Body of pancreas (tissue), 4 donors: Measurements from ENCODE around the gene SNAPC3. TPM values are rescaled to one million over a fixed set of nuclear protein-coding genes. Genes with fewer than 3 reads are reported as not detected.
A peak's percentile ranks its signal among the peaks of the same experiment; 100 is the strongest.

Experiments used
- ATAC-seq: fragments of 150-250 bp; one replicate; pipeline ENCODE4 v1.9.1; 2016
- DNase-seq, 4 donors: peaks; one replicate each; pipeline ENCODE4 v3.0.0-alpha.2; 2019
- H3K27ac ChIP-seq, 4 donors: fragments of 200-600 bp; sonication (generic); 1 replicate in 3 of 4; 2 replicates in 1 of 4; pipeline versions ENCODE4 v1.5.1 to v1.6.1; 2016 to 2019; ENCODE audit warnings: mild to moderate bottlenecking in 1 of 4, mixed read lengths in 1 of 4, moderate library complexity in 1 of 4
- H3K27me3 ChIP-seq, 2 donors: fragments of 200-600 bp; sonication (generic); one replicate each; pipeline ENCODE4 v1.6.0; 2016; ENCODE audit warnings: mild to moderate bottlenecking in 1 of 2
- H3K36me3 ChIP-seq, 2 donors: fragments of 200-600 bp; sonication (generic); replicated peaks in 1 of 2; 2 replicates each; pipeline ENCODE4 v1.5.1; 2016; ENCODE audit warnings: low read depth in 2 of 2; ENCODE audit not compliant: insufficient read depth in 1 of 2
- H3K4me1 ChIP-seq: fragments of 200-600 bp; sonication (generic); one replicate; pipeline ENCODE4 v1.6.0; 2016
- H3K4me3 ChIP-seq, 2 donors: fragments of 200-600 bp; sonication (generic); 1 replicate in 1 of 2; 2 replicates in 1 of 2; pipeline ENCODE4 v1.5.1; 2016 to 2019
- H3K9me3 ChIP-seq, 3 donors: fragments of 200-600 bp; sonication (generic); 1 replicate in 2 of 3; 2 replicates in 1 of 3; pipeline ENCODE4 v1.5.1; 2016
- CTCF ChIP-seq, 7 experiments: fragments of 450-650 bp in 4 of 7; fragments of 200-600 bp in 3 of 7; sonication (generic) in 3 of 7; IDR thresholded peaks; one replicate each; pipeline ENCODE4 v1.5.1; 2016 to 2019; ENCODE audit warnings: antibody characterized with exemption in 7 of 7
- POLR2A ChIP-seq, 3 donors: fragments of 450-650 bp; IDR thresholded peaks; one replicate each; pipeline ENCODE4 v1.6.1; 2016; ENCODE audit warnings: antibody characterized with exemption in 3 of 3, mild to moderate bottlenecking in 2 of 3
- WGBS, 2 donors: methylation state at CpG; one replicate each; pipeline ENCODE4 v1.1.5; 2017; 5-methylcytosine and 5-hydroxymethylcytosine counted together
- intact Hi-C: fragments of 100-400 bp; cut with DNase I; formaldehyde crosslinking; loops from one replicate; pipeline ENCODE4 v1.15.1; 2023
- total RNA-seq, 2 donors: library from RNA; depleted of rRNA; stranded (reverse); fragments of >200 nt; gene quantifications; one replicate each; pipeline ENCODE4 v1.1.0, GENCODE V29; 2016

SNAPC3 gene
- total RNA-seq, 2 donors from 2014 or later = 21.8 to 31.6 TPM

DNA sequence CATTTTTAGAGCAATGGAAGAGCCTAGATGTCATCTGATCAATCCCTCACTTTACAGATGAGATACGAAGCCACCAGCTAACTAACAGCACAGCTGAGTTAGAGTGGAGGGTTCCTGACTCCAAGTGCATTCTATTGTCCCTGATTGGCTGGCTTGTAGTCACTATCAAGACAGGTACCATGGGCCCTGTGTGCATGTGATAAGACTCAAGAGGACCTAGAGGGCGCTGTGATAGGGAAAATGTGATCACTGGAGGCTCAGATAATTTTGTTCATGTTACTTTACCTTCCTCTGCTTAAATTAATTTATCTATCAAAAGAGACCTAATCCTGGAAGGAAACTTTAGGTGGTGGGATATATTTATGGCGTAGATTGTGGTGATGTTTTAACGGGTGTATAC, 19.5 kb upstream of the SNAPC3 start:
- TF ChIP-seq POLR2A (IDR thresholded peaks at IDR 0.05) (no peak), CTCF (IDR thresholded peaks at IDR 0.05) (peak in 1 of 7 experiments; percentile 20)
- ATAC-seq = no peak
- Histone ChIP-seq H3K36me3 (no peaks in the 10 kb centered on the region), H3K27me3 (no peaks in the 10 kb centered on the region), H3K4me1 (no peaks in the 10 kb centered on the region), H3K4me3 (no peak overlapping the region), H3K9me3 (no peaks in the 10 kb centered on the region), H3K27ac (no peak overlapping the region)
- intact Hi-C loops = no loop called here
- DNase-seq = peak in 2 of 4 donors; percentile 16 to 20
- 73 to 81% methylated on average over 4 of the region's 4 CpGs for WGBS, 2 donors

- Histone ChIP-seq H3K4me3 (no peak overlapping the region), H3K27me3 (no peaks in the 10 kb centered on the region), H3K27ac (no peak overlapping the region), H3K9me3 (no peaks in the 10 kb centered on the region), H3K4me1 (no peaks in the 10 kb centered on the region), H3K36me3 (no peaks in the 10 kb centered on the region)
- ATAC-seq (no peak), DNase-seq (no peak)
- TF ChIP-seq CTCF (IDR thresholded peaks at IDR 0.05) = no peak
- TF ChIP-seq POLR2A (IDR thresholded peaks at IDR 0.05) = no peak
- intact Hi-C loops = no loop called here
- WGBS, 2 donors = 74 to 89% methylated on average over 1 of the region's 1 CpG
Measured at GRCh38 chr9:15404171-15404570, 18.5 kb upstream of the SNAPC3 start.

DNA sequence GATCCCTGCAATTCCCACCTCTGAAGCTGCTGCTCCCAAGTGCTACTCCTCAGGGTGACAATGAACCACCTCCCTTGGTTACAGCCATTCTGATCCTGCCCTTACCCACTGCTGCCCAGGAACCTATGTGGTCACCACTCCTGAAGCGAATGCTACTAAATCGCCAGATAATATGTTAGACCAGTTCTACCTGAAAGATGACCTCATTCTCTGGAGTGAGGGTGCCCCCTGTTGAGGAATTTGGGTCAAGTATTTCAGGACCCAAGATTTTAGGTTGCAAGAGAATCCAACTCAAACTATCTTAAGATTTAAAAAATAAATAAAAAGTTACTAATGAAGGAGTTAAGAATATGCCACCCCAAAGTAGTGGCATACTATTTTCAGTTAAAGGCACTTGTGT, 5.8 kb upstream of the SNAPC3 start:
- WGBS, 2 donors = 13 to 27% methylated on average over 2 of the region's 2 CpGs
- TF ChIP-seq CTCF (IDR thresholded peaks at IDR 0.05) (peak; percentile 31 to 77 (median 52)), POLR2A (IDR thresholded peaks at IDR 0.05) (no peak)
- intact Hi-C loops = loop anchor here (10.0 kb wide), 2 partner anchors 142 to 202 kb away; no protein-coding TSS in a partner anchor
- ATAC-seq (peak; percentile 86), DNase-seq (peak; percentile 47 to 68 (median 66))
- H3K36me3 ChIP-seq = no peaks in the 10 kb centered on the region
- no peak overlapping the region for H3K4me3 ChIP-seq
- H3K27me3 ChIP-seq = no peaks in the 10 kb centered on the region
- H3K4me1 ChIP-seq = peaks cover 7% of the 10 kb centered on the region
- H3K9me3 ChIP-seq = no peaks in the 10 kb centered on the region
- H3K27ac ChIP-seq = no peak overlapping the region

- Histone ChIP-seq H3K27me3 (no peaks in the 10 kb centered on the region), H3K27ac (no peak overlapping the region), H3K36me3 (no peaks in the 10 kb centered on the region), H3K9me3 (no peaks in the 10 kb centered on the region), H3K4me3 (no peak overlapping the region), H3K4me1 (peaks cover 9% of the 10 kb centered on the region)
- DNase-seq = no peak
- no peak for ATAC-seq
- WGBS, 2 donors = 60 to 65% methylated on average over 2 to 6 of the region's 6 CpGs
- TF ChIP-seq POLR2A (IDR thresholded peaks at IDR 0.05) (no peak), CTCF (IDR thresholded peaks at IDR 0.05) (no peak)
- intact Hi-C loops = loop anchor here (10.0 kb wide), 2 partner anchors 143 to 203 kb away; no protein-coding TSS in a partner anchor
Measured at GRCh38 chr9:15417626-15418025, 5.0 kb upstream of the SNAPC3 start.

- no peak overlapping the region for H3K27ac ChIP-seq
- intact Hi-C loops = no loop called here
- TF ChIP-seq POLR2A (IDR thresholded peaks at IDR 0.05) = no peak
- no peak for TF ChIP-seq CTCF (IDR thresholded peaks at IDR 0.05)
- ATAC-seq (no peak), DNase-seq (no peak)
- H3K27me3 ChIP-seq = no peaks in the 10 kb centered on the region
- H3K9me3 ChIP-seq = no peaks in the 10 kb centered on the region
- H3K36me3 ChIP-seq = no peaks in the 10 kb centered on the region
- peaks cover 9% of the 10 kb centered on the region for H3K4me1 ChIP-seq
- H3K4me3 ChIP-seq = no peak overlapping the region
- 69 to 78% methylated on average over 5 of the region's 5 CpGs for WGBS, 2 donors
Measured at GRCh38 chr9:15420796-15421195, 1.9 kb upstream of the SNAPC3 start.
